Neural cell (in vitro differentiated cells): ENCODE data around the gene NARS2. TPM values are rescaled to one million over a fixed set of nuclear protein-coding genes. Genes with fewer than 3 reads are reported as not detected.
"Not testable (repeated sequence)": the region's sequence is repeated elsewhere in the genome, so short reads cannot be mapped to it uniquely, and the experiment has no call there.

Experiments
- H2AFZ ChIP-seq: fragments of 200-600, 300-800 bp; sonication (generic), shearing (Covaris generic); 2 replicates; pipeline ENCODE4 v1.6.0; 2014; ENCODE audit warnings: low read depth, mild to moderate bottlenecking, antibody characterized with exemption, low read length, moderate library complexity
- H3F3A ChIP-seq: fragments of 200-600 bp; shearing (Covaris generic); 2 replicates; pipeline ENCODE4 v1.6.1; 2016; ENCODE audit warnings: mild to moderate bottlenecking, moderate library complexity, mixed read lengths, antibody characterized with exemption, low read length; ENCODE audit not compliant: insufficient read depth, poor library complexity, severe bottlenecking
- H3K27ac ChIP-seq: fragments of 200-600, 300-800 bp; sonication (generic), shearing (Covaris generic); 2 replicates; pipeline ENCODE4 v1.5.1; 2014; ENCODE audit warnings: mild to moderate bottlenecking, low read length, moderate library complexity
- H3K27me3 ChIP-seq: fragments of 300-800, 200-600 bp; sonication (generic), shearing (Covaris generic); 2 replicates; pipeline ENCODE4 v1.6.0; 2014; ENCODE audit warnings: mild to moderate bottlenecking, low read depth, low read length, moderate library complexity; ENCODE audit not compliant: insufficient read depth
- H3K36me3 ChIP-seq: fragments of 300-800, 200-600 bp; sonication (generic), shearing (Covaris generic); 2 replicates; pipeline ENCODE4 v1.5.1; 2014; ENCODE audit warnings: mild to moderate bottlenecking, antibody characterized with exemption, low read length, moderate library complexity; ENCODE audit not compliant: insufficient read depth
- H3K4me2 ChIP-seq: fragments of 300-800, 200-600 bp; sonication (generic), shearing (Covaris generic); 2 replicates; pipeline ENCODE4 v1.6.0; 2014; ENCODE audit warnings: mild to moderate bottlenecking, low read length
- H3K4me3 ChIP-seq: fragments of 300-800, 200-600 bp; sonication (generic), shearing (Covaris generic); 2 replicates; pipeline ENCODE4 v1.5.1; 2014; ENCODE audit warnings: mild to moderate bottlenecking, low read length, moderate library complexity
- H3K79me2 ChIP-seq: fragments of 200-600 bp; shearing (Covaris generic); replicated peaks from 2 replicates; pipeline ENCODE4 v1.6.0; 2014; ENCODE audit warnings: mild to moderate bottlenecking, low read length, moderate library complexity; ENCODE audit not compliant: insufficient read depth
- H3K9ac ChIP-seq: fragments of 300-800, 200-600 bp; sonication (generic), shearing (Covaris generic); 2 replicates; pipeline ENCODE4 v1.6.1; 2016; ENCODE audit warnings: mild to moderate bottlenecking, low read length, mixed read lengths
- H3K9me2 ChIP-seq: fragments of 200-600 bp; shearing (Covaris generic); 2 replicates; pipeline ENCODE4 v1.6.1; 2016; ENCODE audit warnings: mild to moderate bottlenecking, low read length, mixed read lengths; ENCODE audit not compliant: insufficient read depth
- H3K9me3 ChIP-seq: fragments of 200-600, 300-800 bp; sonication (generic), shearing (Covaris generic); 2 replicates; pipeline ENCODE4 v1.6.1; 2016; ENCODE audit warnings: mild to moderate bottlenecking, mixed run types, low read length, moderate library complexity, mixed read lengths
- H4K20me1 ChIP-seq: fragments of 200-600 bp; shearing (Covaris generic); 2 replicates; pipeline ENCODE4 v1.6.1; 2016; ENCODE audit warnings: mild to moderate bottlenecking, mixed run types; ENCODE audit not compliant: insufficient read depth
- CTCF ChIP-seq: fragments of 450-650 bp; IDR thresholded peaks from 2 replicates; pipeline ENCODE4 v1.5.1; 2014; ENCODE audit warnings: antibody characterized with exemption, mild to moderate bottlenecking, moderate library complexity; ENCODE audit not compliant: poor library complexity, severe bottlenecking
- EP300 ChIP-seq: fragments of 450-650 bp; conservative IDR thresholded peaks from 2 replicates; pipeline ENCODE4 v1.6.1; 2014; ENCODE audit warnings: antibody characterized with exemption, mild to moderate bottlenecking, moderate library complexity; ENCODE audit not compliant: poor library complexity, severe bottlenecking
- EZH2 ChIP-seq: fragments of 200-600, 300-800 bp; shearing (Covaris generic), sonication (generic); IDR thresholded peaks from 2 replicates; pipeline ENCODE4 v1.6.1; 2014; ENCODE audit warnings: antibody characterized with exemption, low read length, borderline replicate concordance, mild to moderate bottlenecking; ENCODE audit not compliant: insufficient read depth, poor library complexity, severe bottlenecking
- MXI1 ChIP-seq: fragments of 450-650 bp; conservative IDR thresholded peaks from 2 replicates; pipeline ENCODE4 v1.6.1; 2014; ENCODE audit warnings: antibody characterized with exemption, mild to moderate bottlenecking; ENCODE audit not compliant: poor library complexity, severe bottlenecking
- POLR2AphosphoS5 ChIP-seq: IDR thresholded peaks from 2 replicates; pipeline ENCODE4 v1.6.1; 2012
- RAD21 ChIP-seq: fragments of 450-650 bp; conservative IDR thresholded peaks from 2 replicates; pipeline ENCODE4 v1.6.1; 2014; ENCODE audit warnings: antibody characterized with exemption, mild to moderate bottlenecking, moderate library complexity
- REST ChIP-seq: IDR thresholded peaks from 2 replicates; pipeline ENCODE4 v1.6.1; 2012; ENCODE audit warnings: borderline replicate concordance
- SMC3 ChIP-seq: fragments of 450-650 bp; conservative IDR thresholded peaks from 2 replicates; pipeline ENCODE4 v1.6.1; 2014; ENCODE audit warnings: antibody characterized with exemption, mild to moderate bottlenecking, moderate library complexity; ENCODE audit not compliant: poor library complexity
- TAF1 ChIP-seq: IDR thresholded peaks from 2 replicates; pipeline ENCODE4 v1.6.1; 2012; ENCODE audit warnings: low read depth
- polyA plus RNA-seq: library from polyadenylated mRNA; depleted of rRNA; stranded (reverse); fragments of >200 nt; gene quantifications from 2 replicates; pipeline ENCODE4 v1.2.3, GENCODE V29; 2014

NARS2 gene
- polyA plus RNA-seq, 1 donor from 2014 or later, result 39.6 TPM

- Histone ChIP-seq H4K20me1 (no peaks in the 10 kb centered on the region), H3F3A (no peaks in the 10 kb centered on the region), H3K36me3 (no peaks in the 10 kb centered on the region), H3K4me2 (no peak overlapping the region), H3K27me3 (no peaks in the 10 kb centered on the region), H3K9ac (no peak overlapping the region), H3K4me3 (no peak overlapping the region), H2AFZ (no peak overlapping the region), H3K27ac (no peak overlapping the region), H3K9me3 (no peaks in the 10 kb centered on the region), H3K9me2 (no peaks in the 10 kb centered on the region), H3K79me2 (no peaks in the 10 kb centered on the region)
- TF ChIP-seq REST (no peak), RAD21 (no peak), EZH2 (no peak)
Measured at GRCh38 chr11:78465169-78465942, 109.3 kb downstream of the NARS2 start.

- not testable (repeated sequence) for H3K27me3 ChIP-seq, H3K27ac ChIP-seq, H3K9me2 ChIP-seq, H3K36me3 ChIP-seq, H3K4me3 ChIP-seq, H2AFZ ChIP-seq, H3K79me2 ChIP-seq, H3F3A ChIP-seq, H3K9ac ChIP-seq, H3K9me3 ChIP-seq, H3K4me2 ChIP-seq, H4K20me1 ChIP-seq
Measured at GRCh38 chr11:78464787-78465168, 109.9 kb downstream of the NARS2 start.

GRCh38 chr11:78460471-78460870 is 114.2 kb downstream of the NARS2 start:
- no peak overlapping the region for H3K4me3 ChIP-seq
- H2AFZ ChIP-seq, result no peak overlapping the region
- no peaks in the 10 kb centered on the region for H3K9me3 ChIP-seq
- no peaks in the 10 kb centered on the region for H3K36me3 ChIP-seq
- no peaks in the 10 kb centered on the region for H3K79me2 ChIP-seq
- no peaks in the 10 kb centered on the region for H4K20me1 ChIP-seq
- H3F3A ChIP-seq, result no peaks in the 10 kb centered on the region
- no peak overlapping the region for H3K4me2 ChIP-seq
- no peaks in the 10 kb centered on the region for H3K27me3 ChIP-seq
- no peak overlapping the region for H3K9ac ChIP-seq
- no peak overlapping the region for H3K27ac ChIP-seq
- H3K9me2 ChIP-seq, result no peaks in the 10 kb centered on the region
- TF ChIP-seq CTCF, result no peak
- TF ChIP-seq EP300, result no peak
- TF ChIP-seq RAD21, result no peak
- no peak for TF ChIP-seq SMC3
- no peak for TF ChIP-seq REST
- no peak for TF ChIP-seq EZH2
- TF ChIP-seq MXI1, result no peak
- TF ChIP-seq POLR2AphosphoS5, result no peak
- TF ChIP-seq TAF1, result no peak
